Activated gamma-delta T cell (primary cell): ENCODE measurements around the gene PSMB2.
"Not testable (repeated sequence)": the region's sequence is repeated elsewhere in the genome, so short reads cannot be mapped to it uniquely, and the experiment has no call there.

Experiments used
- DNase-seq: peaks from one replicate; lab custom pipeline; 2025; lab: John Stamatoyannopoulos, UW

Gene PSMB2

DNA sequence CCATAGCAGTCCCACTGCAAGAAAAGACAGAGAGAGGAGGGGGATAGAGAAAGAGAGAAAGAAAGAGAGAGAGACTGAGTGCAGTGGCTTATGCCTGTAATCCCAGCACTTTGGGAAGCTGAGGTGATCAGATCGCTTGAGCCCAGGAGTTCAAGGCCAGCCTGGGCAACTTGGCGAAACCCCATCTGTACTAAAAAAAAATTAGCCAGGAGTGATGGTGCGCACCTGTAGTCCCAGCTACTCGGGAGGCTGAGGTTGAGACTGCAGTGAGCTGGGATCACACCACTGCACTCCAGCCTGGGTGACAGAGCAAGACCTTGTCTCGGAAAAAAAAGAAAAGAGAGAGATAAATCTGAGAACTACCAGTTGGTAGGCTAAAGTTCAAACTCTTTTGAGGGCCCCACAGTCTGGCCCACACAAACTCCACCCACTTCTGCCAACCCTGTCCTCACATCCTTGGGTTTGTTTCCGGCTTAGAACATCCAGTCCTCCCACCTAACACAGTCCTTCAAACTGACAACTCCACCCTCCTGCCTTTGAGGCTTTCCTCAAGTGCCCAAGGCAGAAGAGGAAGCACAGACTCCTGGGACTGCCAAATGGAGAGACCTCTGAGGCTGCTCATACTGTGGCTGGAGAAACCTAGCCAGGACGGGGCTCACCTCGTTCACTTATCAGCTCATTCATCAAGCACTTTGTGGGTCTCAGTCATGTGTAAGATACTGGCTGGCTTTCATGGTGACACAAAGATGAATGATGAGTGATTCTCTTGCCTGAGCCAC, 48.1 kb downstream of the PSMB2 start:
- no peak for DNase-seq

DNA sequence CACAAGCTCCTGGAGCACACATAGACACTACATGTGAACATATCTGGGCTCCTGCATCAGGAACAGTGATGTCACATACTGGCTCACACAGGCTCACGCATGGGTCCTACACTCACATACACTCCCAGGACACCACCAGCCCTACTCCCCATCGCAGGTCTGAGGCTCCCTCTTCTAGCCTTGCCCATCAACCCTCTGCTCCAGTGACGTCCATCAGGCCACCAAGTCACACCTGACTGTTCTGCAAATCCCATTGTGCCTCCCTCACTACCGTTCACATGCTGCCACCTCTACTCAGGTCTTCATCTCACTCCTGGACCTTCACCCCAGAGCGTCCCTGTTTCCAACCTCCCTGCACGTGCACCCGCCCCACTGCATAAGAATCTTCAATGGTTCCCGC, 50.1 kb downstream of the PSMB2 start:
- no peak for DNase-seq

GRCh38 chr1:35590476-35591040, 50.8 kb downstream of the PSMB2 start:
- DNase-seq: no peak

DNA sequence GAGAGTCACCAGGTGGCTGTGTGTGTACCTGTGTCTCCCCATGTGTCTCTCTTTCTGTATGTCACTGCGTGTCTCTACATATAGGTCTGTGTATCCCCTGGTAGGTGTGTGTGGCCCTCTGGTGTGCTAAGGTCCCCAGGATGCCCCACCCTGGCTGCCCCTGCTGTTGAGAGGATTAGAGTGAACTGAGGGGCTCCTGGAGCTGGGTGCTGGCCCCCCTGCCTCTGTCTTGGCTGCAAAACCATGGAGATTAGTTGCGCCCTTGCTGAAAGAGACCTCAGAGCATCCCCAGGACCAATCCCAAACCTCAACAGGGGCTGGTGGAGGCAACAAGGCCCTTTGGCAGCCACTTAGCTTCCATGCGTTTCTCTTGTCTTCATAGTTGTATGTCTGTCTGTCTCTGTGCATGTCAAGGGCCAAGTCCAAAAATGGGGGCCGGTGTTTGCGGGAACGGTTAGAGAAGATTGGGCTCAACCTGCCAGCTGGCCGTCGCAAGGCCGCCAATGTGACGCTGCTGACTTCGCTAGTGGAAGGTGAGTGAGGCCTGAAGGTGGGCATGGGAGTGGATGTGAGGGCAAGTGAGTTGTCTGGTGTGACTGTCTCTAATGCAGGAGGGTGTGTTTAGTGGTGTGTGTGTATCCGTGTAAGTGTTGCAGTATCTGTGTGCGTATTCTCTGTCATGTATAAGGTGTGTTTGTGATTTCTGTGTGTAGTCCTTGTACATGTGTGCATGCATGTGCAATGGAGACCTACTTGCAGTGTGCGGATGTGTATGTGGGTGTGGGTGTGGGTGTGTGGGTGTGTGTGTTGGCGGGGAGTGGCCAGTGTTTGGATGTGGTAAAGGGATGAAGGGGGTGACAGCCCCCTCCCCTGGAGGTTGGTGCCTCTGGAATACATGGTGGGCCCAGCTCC, 51.6 kb downstream of the PSMB2 start:
- DNase-seq: no peak

GRCh38 chr1:35588197-35588910, 53.0 kb downstream of the PSMB2 start:
- DNase-seq: no peak

DNA sequence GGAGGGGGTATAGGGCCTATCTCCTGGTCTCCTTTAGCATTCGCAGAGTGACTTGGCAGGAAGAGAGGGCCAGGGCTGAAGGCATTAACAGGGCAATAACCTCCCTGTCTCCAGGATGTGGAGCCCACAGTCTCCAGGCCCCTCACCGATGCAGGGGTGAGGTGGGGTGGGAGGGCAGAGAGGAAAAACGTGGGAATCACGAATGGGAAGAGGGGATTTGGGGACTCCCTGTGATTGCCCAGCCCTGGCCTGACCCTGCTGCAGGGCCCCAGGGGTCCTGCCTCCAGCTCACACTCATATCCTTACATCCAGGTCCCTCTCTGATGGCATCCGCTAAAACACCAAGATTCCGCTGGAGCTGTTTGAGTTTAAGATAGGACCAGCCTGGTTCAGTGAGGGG, 53.6 kb downstream of the PSMB2 start:
- DNase-seq: no peak

- no peak for DNase-seq
These were observed 54.5 kb downstream of the PSMB2 start for GRCh38 chr1:35586808-35587207.

GRCh38 chr1:35585805-35586204, 55.5 kb downstream of the PSMB2 start:
- DNase-seq: not testable (repeated sequence)

GRCh38 chr1:35585281-35585680, 56.0 kb downstream of the PSMB2 start:
- DNase-seq: no peak

DNA sequence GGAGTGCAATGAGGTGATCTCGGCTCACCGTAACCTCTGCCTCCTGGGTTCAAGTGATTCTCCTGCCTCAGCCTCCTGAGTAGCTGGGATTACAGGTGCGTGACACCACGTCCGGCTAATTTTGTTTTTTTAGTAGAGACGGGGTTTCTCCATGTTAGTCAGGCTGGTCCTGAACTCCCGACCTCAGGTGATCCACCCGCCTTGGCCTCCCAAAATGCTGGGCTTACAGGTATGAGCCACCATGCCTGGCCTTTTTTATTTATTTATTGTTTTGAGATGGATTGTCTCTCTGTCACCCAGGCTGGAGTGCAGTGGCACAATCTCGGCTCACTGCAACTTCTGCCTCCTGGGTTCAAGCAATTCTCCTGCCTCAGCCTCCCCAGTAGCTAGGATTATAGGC, 59.7 kb downstream of the PSMB2 start:
- not testable (repeated sequence) for DNase-seq

GRCh38 chr1:35580949-35581388, 60.4 kb downstream of the PSMB2 start:
- DNase-seq: no peak

DNA sequence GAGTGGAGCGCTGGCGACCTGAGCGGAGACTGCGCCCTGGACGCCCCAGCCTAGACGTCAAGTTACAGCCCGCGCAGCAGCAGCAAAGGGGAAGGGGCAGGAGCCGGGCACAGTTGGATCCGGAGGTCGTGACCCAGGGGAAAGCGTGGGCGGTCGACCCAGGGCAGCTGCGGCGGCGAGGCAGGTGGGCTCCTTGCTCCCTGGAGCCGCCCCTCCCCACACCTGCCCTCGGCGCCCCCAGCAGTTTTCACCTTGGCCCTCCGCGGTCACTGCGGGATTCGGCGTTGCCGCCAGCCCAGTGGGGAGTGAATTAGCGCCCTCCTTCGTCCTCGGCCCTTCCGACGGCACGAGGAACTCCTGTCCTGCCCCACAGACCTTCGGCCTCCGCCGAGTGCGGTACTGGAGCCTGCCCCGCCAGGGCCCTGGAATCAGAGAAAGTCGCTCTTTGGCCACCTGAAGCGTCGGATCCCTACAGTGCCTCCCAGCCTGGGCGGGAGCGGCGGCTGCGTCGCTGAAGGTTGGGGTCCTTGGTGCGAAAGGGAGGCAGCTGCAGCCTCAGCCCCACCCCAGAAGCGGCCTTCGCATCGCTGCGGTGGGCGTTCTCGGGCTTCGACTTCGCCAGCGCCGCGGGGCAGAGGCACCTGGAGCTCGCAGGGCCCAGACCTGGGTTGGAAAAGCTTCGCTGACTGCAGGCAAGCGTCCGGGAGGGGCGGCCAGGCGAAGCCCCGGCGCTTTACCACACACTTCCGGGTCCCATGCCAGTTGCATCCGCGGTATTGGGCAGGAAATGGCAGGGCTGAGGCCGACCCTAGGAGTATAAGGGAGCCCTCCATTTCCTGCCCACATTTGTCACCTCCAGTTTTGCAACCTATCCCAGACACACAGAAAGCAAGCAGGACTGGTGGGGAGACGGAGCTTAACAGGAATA, 64.0 kb downstream of the PSMB2 start:
- peak; percentile 49 for DNase-seq

- not testable (repeated sequence) for DNase-seq
These were observed 64.6 kb downstream of the PSMB2 start for GRCh38 chr1:35576766-35577070.

GRCh38 chr1:35576061-35576765, 65.1 kb downstream of the PSMB2 start:
- no peak for DNase-seq

DNA sequence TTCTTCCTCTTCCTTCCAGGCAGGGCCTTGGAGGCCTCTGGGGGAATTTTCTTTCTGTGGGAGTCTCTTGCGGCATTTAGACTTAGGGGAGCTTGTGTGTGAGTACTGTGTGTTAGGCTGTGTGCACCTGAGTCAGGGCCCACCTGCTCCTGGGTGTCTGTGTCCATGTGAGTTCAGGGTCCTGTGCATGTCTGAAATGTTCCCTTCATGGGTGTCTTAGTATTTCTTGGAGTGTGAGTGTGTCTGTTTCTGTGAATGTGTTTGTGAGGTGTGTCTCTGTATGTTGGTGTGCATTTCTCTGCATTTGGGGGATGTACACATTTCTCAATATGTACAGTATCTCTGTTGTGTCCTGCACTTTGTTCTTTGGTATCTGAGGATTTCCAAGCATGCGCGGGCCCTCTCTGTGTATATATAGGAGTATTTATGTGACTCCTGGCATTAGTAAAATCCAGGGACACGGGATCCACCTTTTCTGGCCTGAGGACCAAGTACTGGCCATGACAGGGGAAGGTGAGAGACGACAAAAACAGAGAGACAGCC, 65.8 kb downstream of the PSMB2 start:
- no peak for DNase-seq

DNA sequence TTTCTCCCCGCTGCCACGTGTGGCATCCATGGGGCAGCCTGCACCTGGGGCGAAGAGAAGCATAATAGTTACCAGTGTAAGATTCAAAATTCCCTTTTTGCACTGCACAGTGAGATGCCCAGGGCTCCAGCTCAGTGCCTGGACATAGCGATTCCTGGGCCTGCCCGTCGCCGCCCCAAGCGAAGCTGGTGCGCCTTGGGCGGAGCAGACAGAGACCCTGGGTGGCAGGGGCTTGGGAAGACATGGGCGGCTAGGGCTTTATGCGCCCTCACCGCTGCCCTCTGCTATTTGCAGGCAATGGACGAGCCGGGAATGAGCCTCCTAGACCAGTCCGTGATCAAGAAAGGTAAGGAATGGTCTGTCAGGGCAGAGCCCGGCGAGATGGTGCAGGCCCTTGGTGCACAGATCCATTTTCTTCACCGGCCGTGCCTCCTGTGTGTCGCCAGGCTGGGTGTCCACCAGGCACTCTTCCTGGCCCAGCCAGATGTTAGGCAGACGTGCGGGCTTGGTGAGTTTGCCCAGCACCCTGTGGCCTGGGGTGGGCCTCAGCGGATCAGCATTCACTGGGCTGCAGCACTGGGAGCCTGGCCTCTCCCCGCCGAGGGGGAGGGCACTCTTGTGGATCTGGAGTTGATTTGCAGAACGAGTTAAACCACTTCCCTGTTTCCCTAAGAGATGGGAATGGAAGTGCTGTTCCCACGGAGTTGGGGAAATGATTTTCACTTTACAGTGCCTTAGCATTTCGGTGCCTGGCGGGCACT, 66.5 kb downstream of the PSMB2 start:
- DNase-seq: no peak

DNA sequence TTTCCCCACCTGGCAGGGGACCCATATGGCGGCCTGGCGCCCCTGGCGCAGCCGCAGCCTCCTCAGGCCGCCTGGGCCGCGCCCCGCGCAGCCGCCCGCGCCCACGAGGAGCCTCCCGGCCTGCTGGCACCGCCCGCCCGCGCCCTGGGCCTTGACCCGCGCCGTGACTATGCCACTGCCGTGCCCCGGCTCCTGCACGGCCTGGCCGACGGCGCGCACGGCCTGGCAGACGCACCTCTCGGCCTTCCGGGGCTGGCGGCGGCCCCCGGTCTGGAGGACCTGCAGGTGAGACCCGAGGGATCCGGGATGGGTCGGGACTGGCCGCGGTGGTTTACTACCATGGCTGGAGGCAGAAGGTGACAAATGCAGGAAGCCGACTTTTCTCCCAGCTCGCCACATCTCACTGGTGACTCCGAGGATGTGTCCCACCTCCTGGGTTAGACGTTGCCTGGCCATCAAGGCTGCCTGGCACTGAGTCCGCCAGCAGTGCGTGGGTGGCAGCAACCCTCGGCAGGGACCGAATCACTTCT, 67.1 kb downstream of the PSMB2 start:
- DNase-seq: no peak

GRCh38 chr1:35573198-35574124, 67.9 kb downstream of the PSMB2 start, which contains the start of gene TFAP2E:
Gene TFAP2E (plus strand): TSS chr1:35573314. CDS start chr1:35573578, 264 bp downstream.
- no peak for DNase-seq
